ENCODE results near the gene GEN1.

GEN1 gene

DNA sequence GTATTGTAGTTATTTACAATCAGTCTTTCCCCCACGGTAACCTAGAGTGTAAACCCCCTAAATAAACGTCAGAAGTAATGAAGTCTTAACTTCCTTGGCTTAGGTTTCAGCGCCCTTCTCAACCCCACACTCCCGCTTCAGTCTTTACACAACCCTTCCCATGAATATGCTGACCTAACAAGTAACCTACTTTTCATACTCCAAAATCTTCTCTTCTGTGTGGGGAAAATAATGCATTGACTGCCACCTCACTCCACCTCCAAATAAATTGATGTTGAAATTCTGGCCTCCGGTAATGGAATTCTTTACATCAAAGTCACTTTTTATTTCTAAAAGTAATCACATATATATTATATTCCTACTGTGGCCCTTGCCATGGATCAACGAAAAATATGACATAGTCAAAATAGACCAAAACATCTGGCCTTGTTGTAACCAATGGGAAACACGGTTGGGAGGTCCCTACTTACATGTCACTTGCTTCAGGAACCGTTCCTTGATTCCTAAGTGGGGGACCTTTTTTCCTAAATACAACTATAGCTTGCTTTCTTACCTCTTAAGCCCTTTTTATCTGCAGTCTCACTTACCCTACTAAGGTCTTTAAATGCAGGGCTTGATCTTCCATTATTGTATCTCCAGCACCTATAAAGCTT is 961 bp downstream of the GEN1 start:
- DNase-seq, result no peak

GRCh38 chr2:17756668-17757067 is 2.7 kb downstream of the GEN1 start:
- DNase-seq, result no peak

GRCh38 chr2:17757321-17757720 is 3.4 kb downstream of the GEN1 start:
- DNase-seq, result no peak

DNA sequence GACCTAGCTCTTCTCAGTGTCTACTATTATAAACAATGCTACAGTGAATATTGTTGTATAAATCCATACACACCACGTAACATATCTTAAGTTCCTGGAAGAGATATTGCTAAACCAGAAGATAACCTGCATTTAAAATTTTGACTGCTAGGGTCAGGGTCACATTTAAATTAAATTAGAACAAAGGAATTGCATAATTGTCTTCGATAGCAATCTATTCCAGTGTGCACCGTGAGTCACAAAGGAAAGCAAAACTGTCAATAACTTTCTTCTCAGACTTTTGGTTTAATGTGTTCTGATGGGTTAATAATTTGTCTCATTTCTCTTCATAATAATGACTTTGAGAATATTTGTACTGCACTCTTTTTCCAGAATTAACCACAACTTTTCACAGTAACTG is 4.2 kb downstream of the GEN1 start:
- DNase-seq, result no peak

GRCh38 chr2:17759805-17760204 is 5.9 kb downstream of the GEN1 start:
- DNase-seq, result peak; percentile 5

DNA sequence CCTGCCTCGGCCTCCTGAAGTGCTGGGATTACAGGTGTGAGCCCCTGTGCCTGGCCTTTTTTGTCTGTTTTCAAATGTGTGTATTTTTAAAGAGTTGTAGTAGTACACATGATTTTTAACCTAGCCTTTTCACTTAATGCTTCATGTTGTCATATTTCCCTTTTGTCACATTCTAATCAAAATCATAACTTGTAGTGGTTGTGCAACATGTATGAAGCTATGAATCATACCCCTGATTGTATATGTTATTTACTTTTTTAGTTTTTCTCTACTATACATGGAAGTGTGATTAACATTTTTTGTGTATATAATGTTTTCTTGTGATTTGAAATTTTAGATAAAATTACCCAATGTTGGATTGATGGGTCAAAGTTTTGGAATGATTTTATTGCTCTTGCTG is 8.5 kb downstream of the GEN1 start:
- DNase-seq, result no peak

GRCh38 chr2:17763641-17764333 is 9.8 kb downstream of the GEN1 start:
- no peak for DNase-seq

GRCh38 chr2:17765398-17765797 is 11.5 kb downstream of the GEN1 start:
- DNase-seq, result no peak

DNA sequence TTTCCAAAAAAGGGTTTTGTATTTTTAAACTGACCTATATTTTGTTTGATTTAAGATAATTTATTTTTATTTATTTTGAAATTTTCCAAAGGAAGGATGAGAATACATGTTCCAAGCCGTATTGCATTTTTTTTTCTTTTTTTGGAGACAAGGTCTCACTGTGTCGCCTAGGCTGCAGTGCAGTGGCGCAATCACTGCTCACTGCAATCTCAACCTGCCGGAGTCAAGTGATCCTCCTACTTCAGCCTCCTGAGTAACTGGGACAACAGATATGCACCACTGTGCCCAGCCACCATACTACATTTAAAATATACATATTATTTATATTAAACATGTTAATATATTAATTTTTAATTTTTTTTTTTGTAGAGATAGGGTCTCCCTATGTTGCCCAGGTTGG is 15.0 kb downstream of the GEN1 start:
- no peak for DNase-seq

DNA sequence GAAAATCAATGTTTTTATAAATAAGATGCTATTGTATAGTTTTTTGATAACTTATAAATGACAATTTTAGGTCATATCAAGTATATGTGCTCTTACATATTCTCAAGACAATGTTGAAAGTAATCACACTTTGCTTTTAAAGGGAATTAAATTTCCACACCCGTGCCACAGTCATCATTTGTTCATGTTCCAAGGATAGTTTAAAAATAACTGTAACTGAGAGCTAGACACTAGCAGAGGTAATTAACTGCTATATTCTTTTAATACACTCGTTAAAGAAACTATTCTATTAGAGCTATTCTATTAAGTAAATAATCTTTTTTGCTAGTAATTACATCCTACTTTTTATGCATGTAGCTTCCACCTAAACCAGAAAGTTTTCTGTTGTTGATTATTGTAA is 18.0 kb downstream of the GEN1 start:
- DNase-seq, result no peak

GRCh38 chr2:17772532-17772931 is 18.6 kb downstream of the GEN1 start:
- no peak for DNase-seq

DNA sequence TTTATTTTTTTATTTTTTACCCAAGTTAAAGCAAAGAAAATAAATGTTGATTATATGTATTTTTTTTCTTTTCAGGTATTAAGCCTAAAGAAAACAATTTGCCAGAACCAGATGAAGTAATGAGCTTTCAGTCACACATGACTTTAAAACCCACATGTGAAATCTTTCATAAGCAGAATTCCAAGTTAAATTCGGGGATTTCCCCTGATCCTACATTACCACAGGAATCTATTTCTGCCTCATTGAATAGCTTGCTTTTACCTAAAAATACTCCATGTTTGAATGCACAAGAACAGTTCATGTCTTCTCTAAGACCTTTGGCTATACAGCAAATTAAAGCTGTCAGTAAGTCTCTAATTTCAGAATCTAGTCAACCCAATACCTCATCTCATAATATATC is 26.6 kb downstream of the GEN1 start:
- DNase-seq, result no peak

DNA sequence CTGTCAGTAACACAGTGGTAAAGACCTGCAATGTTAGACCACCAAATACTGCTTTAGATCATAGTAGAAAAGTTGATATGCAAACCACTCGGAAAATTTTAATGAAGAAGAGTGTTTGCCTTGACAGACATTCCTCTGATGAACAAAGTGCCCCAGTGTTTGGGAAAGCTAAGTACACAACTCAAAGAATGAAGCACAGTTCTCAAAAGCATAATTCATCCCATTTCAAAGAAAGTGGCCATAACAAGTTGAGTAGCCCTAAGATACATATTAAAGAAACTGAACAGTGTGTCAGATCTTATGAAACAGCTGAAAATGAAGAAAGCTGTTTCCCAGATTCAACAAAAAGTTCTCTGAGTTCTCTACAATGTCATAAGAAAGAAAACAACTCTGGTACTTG is 27.5 kb downstream of the GEN1 start:
- no peak for DNase-seq

DNA sequence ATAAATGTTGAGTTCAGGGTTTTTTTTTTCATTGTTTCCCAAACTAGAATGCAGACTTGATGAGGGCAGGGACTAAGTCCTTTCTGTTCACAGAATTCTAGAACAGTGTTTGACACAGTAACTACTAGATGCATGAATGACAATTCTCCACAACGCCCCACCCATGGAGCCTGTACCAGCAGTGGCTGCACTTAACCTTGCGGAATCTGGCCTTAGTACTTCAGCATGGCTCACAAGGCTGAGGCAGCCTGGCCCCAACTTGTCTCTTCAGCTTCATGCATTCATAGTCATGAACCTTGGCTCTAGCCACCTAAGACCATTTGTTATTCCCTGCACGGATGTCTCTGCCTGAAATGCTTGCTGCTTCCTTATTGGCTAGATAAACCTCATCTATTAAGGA is 32.8 kb downstream of the GEN1 start:
- no peak for DNase-seq

GRCh38 chr2:17788773-17789172 is 34.8 kb downstream of the GEN1 start:
- DNase-seq, result no peak

- DNase-seq, result no peak
These were observed 36.6 kb downstream of the GEN1 start for GRCh38 chr2:17790536-17790935.

GRCh38 chr2:17791121-17791816 is 37.3 kb downstream of the GEN1 start:
- no peak for DNase-seq

DNA sequence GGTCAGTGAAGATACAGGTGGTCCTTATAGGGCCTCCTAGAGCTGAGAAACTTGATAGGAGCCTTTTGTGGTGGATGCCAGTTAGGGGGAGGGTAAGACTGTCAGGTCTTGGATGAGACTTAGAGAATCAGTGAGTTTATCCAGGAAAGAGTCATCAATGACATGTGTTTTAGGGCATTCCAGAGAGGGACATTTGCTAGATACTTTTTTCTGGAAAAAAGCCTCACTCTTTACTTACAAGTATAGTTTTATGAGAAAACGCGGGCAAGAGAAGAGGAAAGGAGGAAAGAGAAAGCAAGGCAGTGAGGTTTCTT is 37.8 kb downstream of the GEN1 start:
- DNase-seq, result no peak

- no peak for DNase-seq
These were observed 38.6 kb downstream of the GEN1 start for GRCh38 chr2:17792515-17792914.

- DNase-seq, result no peak
These were observed 39.4 kb downstream of the GEN1 start for GRCh38 chr2:17793296-17793695.

GRCh38 chr2:17793803-17794354 is 39.9 kb downstream of the GEN1 start:
- DNase-seq, result no peak

DNA sequence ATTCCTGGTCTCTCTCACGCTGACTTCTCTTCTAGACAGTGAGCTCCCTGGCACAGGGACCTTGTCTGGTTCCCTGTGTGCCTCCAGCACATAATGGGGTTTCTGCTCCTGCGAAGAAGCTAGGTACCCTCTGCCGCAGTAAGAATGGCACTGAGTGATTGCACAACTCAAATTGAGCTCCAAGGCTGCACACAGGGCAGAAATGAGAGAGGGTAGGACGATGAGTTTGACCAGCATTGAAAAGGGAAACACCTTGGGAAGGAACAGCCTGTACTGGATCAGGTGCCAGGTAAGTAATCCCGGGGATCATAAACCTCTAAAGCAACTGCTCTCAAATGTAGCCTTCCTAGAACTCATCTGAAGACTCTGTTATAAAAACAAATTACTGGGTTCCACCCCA is 41.4 kb downstream of the GEN1 start:
- DNase-seq, result no peak

DNA sequence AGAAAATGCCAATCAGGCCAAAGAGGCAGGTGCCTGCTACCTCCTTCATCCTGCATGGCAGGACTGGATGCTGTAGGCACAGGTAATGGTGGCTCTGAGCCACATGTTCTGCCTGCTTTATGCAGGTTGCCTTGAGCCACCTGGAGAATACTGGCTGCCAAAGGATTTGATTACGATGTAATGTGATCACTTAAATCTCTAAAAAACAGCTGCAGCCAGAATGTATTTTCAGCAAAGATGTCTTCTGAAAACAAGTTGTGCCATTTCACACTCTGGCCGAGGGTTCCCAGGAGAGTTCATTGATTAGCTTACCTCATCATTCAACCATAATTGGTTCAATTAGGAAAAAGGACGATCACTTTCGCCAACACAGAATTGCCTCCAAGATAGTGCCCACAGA is 44.4 kb downstream of the GEN1 start:
- DNase-seq, result no peak
